ENCODE measurements around the gene NUMA1. TPM values are rescaled to one million over a fixed set of nuclear protein-coding genes. Genes with fewer than 3 reads are reported as not detected.

NUMA1 gene
- total RNA-seq, 2 experiments from 2014 or later, result 154 to 167 TPM

DNA sequence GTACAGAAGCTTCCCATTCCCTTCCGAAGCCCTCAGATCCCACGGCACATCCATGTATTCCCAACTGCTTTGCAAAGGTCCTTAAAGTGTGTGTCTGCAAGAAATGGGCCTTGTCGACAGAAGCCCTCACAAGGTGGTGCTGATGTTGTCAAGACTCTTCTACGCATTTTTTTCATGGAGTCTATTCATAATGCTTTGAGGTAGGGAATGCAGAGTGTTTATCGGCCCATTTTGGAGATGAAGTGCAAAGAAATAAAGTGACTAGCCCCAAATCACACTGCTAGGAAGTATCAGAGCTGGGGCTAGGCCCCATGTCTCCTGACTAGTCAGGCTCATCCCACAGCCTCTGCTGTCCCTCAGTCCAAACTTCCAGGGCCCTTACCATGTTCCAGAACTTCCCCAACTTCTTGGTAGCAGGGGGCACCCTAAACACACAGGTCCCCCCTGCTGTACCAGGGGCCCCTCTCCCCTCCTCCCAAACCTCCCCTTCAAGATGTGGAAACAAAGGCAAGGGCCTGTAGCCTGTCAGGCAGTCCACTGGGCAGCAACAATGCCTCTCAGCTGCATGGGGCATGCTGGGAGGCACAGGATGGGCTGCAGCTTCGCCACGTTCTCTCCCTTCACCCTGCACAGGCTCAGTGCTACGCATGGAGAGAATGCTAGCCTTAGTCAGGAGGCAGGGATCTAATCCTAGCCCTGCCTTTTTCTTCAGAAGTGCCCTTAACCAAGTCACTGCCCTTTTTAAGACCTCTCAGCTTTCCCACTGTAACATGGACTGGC is 73.8 kb downstream of the NUMA1 start:
- H3K36me3 Mint-ChIP-seq (ENCODE audit: low read depth), result peaks cover 52% of the 10 kb centered on the region
- peak overlapping the region; percentile 11 for H3K27ac Mint-ChIP-seq
- no peaks in the 10 kb centered on the region for H3K9me3 Mint-ChIP-seq (ENCODE audit: low read depth)
- CTCF ChIA-PET, result interaction anchor here (0.7 to 1.1 kb wide), 3 partner anchors 18 to 85 kb away, joined by 3 read pairs; no protein-coding TSS in a partner anchor
- H3K27me3 Mint-ChIP-seq, result no peaks in the 10 kb centered on the region
- no peak for DNase-seq
- H3K4me1 Mint-ChIP-seq, result no peaks in the 10 kb centered on the region
- no peak overlapping the region for H3K4me3 Mint-ChIP-seq
- intact Hi-C loops (cut with DNase I, micrococcal nuclease), result no loop called here
- no peak for ATAC-seq
- POLR2A ChIA-PET, result no interaction called here

DNA sequence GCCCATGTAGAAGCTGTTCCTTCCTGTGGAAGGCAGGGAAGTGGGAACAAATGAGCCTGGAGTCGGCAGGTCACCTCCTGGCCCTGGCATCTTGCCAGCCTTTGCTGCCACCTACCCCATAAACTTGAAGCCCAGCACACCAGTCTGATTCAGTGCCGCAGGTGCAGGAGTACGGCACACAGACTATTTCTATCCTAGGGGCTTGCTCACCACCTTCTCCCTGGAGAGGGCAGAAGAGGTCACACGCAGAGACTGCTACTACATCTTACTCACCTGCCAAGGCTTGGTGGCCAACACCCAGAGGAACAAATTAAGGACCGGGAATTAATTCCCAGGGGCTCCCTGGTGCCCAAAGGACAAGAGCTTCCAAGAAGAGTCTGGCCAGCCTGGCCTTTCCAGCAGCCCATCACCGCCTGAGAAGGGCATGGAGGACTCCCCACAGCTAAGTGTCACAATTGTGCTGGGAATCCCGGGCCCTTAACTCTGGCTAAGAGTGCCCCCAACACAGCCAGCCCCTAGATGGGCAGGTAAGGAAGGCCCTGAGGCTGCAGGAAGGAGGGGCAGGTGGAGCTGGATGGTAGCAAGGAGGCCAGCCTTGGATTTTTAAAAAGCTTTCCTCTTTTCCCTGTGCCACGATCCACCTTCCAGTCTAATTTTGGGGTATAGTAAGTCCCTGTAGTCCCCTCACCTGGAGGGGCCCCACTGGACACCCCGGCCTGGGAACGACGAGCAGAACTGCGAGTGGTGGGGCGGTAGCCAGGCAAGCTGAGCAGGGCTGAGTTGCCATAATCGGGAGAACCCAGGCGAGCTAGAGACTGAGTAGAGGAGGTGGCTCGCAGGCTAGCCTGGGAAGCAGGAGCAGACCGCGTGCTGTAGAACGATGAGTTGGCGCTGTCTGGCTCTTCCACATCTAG is 74.7 kb downstream of the NUMA1 start:
- no peak for ATAC-seq
- no peak overlapping the region for H3K27ac Mint-ChIP-seq
- intact Hi-C loops (cut with DNase I, micrococcal nuclease), result no loop called here
- no peaks in the 10 kb centered on the region for H3K4me1 Mint-ChIP-seq
- ChIA-PET CTCF (interaction anchor here (0.6 to 1.1 kb wide), 4 partner anchors 17 to 86 kb away, joined by 3 read pairs; no protein-coding TSS in a partner anchor), POLR2A (no interaction called here)
- no peaks in the 10 kb centered on the region for H3K27me3 Mint-ChIP-seq
- H3K36me3 Mint-ChIP-seq (ENCODE audit: low read depth), result peaks cover 51% of the 10 kb centered on the region
- no peak for DNase-seq
- H3K9me3 Mint-ChIP-seq (ENCODE audit: low read depth), result no peaks in the 10 kb centered on the region
- no peak overlapping the region for H3K4me3 Mint-ChIP-seq

DNA sequence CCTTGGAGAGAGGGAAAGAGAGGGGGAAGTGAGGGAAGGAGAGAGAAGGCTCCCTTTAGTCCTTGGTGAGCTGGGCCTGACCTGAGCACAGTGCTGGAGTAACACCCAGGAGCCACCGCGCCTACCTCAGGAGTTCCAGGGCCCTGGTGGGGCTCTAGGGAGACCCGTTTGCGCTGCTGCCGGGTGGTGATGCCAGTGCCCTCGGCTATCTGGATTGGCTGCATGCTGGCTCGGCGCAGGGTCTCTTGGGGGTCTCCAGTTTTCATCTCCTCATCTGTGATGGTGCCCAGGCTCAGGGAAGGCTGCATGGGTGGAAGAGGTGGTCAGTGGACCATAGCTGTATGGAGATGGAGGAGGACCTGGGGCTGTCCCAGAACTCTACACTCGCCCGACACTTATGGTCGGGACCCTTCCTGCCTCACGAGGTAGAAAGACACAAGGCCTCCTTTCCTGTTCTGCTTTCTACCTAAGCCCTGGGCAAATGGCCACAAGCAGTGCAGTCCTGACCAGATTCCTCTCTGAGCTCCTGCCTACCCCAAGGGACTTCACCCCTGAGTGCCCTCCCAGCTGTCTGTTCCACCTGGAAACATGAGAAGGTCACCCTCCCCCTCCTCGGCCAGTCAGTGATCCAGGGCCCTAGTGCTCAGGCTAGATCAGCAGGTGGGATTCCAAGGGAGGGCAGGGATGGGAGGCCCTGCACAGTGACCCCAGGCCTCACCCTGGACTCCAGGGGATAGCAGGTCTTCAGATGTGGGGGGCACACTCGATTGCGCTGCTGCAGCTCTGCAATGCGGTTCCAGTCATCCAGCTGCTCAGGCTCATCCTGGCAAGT is 75.6 kb downstream of the NUMA1 start:
- Mint-ChIP-seq H3K36me3 (ENCODE audit: low read depth) (peaks cover 48% of the 10 kb centered on the region), H3K27ac (no peak overlapping the region), H3K4me3 (no peak overlapping the region), H3K9me3 (ENCODE audit: low read depth) (no peaks in the 10 kb centered on the region), H3K27me3 (no peaks in the 10 kb centered on the region), H3K4me1 (peaks cover 2% of the 10 kb centered on the region)
- intact Hi-C loops (cut with DNase I, micrococcal nuclease), result no loop called here
- CTCF ChIA-PET, result interaction anchor here (0.6 to 0.8 kb wide), 3 partner anchors 28 to 136 kb away, joined by 3 to 4 read pairs (median 3); no protein-coding TSS in a partner anchor
- POLR2A ChIA-PET, result no interaction called here
- DNase-seq (no peak), ATAC-seq (no peak)

DNA sequence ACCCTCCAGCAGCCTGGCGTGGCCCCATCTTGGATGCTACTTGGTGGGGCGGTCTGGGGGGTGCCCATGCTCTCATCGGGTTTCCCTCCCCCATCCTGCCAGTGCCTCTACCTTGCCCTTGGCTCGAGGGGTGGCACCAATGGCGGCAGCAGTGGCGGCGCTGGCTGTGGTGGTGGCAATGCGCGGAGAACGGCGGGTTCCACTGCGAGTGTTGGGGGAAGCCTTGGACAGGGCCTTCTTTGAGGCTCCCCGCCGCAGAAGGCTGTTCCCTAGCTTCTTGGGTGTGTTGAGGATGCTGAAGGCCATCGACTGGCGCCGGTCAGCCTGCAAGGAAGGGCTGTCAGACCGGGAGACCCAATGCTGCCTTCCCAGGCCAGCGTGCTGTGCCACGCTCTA is 76.6 kb downstream of the NUMA1 start:
- ChIA-PET POLR2A (interaction anchor here (0.9 kb wide), 1 partner anchor 12 kb away, joined by 4 read pairs; no protein-coding TSS in a partner anchor), CTCF (interaction anchor here (0.6 kb wide), 1 partner anchor 115 kb away, joined by 3 read pairs; no protein-coding TSS in a partner anchor)
- Mint-ChIP-seq H3K27ac (no peak overlapping the region), H3K4me3 (no peak overlapping the region), H3K27me3 (no peaks in the 10 kb centered on the region), H3K9me3 (ENCODE audit: low read depth) (no peaks in the 10 kb centered on the region), H3K36me3 (ENCODE audit: low read depth) (peaks cover 48% of the 10 kb centered on the region), H3K4me1 (peaks cover 12% of the 10 kb centered on the region)
- DNase-seq, result no peak
- no peak for ATAC-seq
- intact Hi-C loops (cut with DNase I, micrococcal nuclease), result no loop called here

DNA sequence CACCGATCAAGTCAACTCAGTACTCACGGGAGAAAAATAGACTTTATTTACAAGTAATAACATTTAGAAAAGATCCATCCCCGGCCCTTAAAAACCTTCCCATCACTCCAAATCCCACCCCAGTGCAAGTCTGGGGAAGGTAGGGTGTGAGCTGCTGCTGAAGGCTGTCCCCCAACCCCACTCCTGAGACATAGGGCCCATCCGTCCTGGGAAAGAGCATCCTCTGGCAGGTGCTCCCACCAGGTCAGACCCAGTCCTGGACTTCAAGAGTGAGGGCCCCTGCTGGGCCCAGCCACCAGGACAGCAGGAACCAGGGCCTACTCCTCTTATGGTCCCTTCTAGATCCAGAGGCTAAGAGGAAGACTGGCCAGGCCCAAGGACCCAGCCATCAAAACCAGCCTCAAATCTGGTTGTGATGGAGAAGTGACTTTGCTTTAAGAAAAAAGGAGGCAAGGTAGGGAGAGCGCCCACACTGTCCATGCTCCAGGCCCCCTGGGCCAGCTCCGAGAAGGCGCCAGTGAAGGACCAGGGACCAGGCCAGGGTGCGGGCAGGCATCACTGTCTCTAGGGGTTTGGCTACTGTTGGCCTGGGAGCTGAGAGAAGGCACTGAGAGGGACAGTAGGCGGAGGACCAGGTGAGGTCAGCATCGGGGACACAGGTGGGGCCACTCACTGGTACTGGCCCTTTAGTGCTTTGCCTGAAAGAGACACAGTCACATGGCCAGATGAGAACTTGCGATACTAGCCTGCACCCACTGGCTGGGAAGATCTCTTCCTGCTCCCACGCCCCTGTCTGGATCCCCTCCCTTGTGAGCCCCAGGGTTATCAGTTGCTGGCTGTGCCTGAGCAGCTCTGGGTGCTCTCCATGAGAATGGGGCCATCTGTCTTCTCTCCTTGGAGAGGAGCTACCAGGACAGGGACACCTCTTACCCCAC is 77.2 kb downstream of the NUMA1 start:
- H3K4me1 Mint-ChIP-seq, result peaks cover 18% of the 10 kb centered on the region
- ChIA-PET CTCF (interaction anchor here (0.6 kb wide), 1 partner anchor 115 kb away, joined by 3 read pairs; no protein-coding TSS in a partner anchor), POLR2A (interaction anchor here (0.9 kb wide), 1 partner anchor 13 kb away, joined by 4 read pairs; no protein-coding TSS in a partner anchor)
- DNase-seq (no peak), ATAC-seq (no peak)
- no peaks in the 10 kb centered on the region for H3K9me3 Mint-ChIP-seq (ENCODE audit: low read depth)
- H3K4me3 Mint-ChIP-seq, result no peak overlapping the region
- H3K27me3 Mint-ChIP-seq, result no peaks in the 10 kb centered on the region
- intact Hi-C loops (cut with DNase I, micrococcal nuclease), result no loop called here
- H3K27ac Mint-ChIP-seq, result no peak overlapping the region
- H3K36me3 Mint-ChIP-seq (ENCODE audit: low read depth), result peaks cover 42% of the 10 kb centered on the region

DNA sequence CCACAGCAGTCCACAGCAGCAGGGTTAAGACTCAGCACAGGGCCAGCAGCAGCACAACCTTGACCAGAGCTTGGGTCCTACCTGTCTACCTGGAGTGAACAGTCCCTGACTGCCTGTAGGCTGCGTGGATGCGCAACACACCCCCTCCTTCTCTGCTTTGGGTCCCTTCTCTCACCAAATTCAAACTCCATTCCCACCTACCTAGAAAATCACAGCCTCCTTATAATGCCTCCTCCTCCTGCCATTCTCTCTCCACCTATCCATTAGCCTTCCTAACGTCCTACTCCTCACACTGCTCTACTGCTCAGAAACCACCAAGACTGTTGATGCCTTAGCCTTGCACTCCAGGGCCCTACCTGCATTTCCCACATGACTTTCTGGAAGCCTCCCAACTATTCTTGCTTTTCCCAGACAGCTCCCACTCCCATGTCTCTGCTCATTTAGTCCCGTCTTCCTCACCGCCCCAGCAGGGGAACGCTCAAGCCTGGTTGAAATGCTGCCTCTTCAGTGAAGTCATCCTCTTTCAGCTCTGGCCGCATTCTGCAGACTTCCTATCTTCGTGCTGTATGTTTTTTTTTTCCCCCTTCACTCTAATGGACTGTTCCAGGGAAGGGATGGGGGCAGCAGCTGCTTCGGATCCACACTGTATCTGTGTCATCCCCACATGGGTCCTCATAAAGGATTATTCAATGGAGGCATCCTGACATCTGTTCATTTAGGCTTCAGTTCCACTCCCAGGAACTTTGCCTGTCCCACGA is 78.3 kb downstream of the NUMA1 start:
- Mint-ChIP-seq H3K9me3 (ENCODE audit: low read depth) (no peaks in the 10 kb centered on the region), H3K36me3 (ENCODE audit: low read depth) (peaks cover 32% of the 10 kb centered on the region), H3K4me3 (no peak overlapping the region), H3K27me3 (no peaks in the 10 kb centered on the region), H3K4me1 (peaks cover 20% of the 10 kb centered on the region), H3K27ac (peak overlapping the region; percentile 4)
- intact Hi-C loops (cut with DNase I, micrococcal nuclease), result no loop called here
- no peak for ATAC-seq
- CTCF ChIA-PET, result interaction anchor here (0.8 kb wide), 1 partner anchor 25 kb away, joined by 3 read pairs; no protein-coding TSS in a partner anchor
- POLR2A ChIA-PET, result interaction anchor here (0.7 kb wide), 1 partner anchor 70 kb away, joined by 4 read pairs; no protein-coding TSS in a partner anchor
- DNase-seq, result no peak

DNA sequence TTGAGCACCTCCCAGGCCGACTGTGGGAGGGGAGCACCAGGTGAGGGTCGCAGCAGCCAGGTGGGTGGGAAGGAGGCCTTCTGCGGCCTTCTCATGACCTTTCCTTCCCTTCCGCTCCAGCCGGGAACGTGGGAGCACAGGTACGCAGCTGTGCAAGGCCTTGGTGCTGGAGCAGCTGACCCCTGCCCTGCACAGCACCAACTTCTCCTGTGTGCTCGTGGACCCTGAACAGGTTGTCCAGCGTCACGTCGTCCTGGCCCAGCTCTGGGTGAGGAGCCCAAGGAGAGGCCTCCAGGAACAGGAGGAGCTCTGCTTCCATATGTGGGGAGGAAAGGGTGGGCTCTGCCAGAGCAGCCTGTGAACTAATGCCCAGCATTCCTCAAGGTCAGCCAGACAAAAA is 79.1 kb downstream of the NUMA1 start:
- ATAC-seq (no peak), DNase-seq (no peak)
- intact Hi-C loops (cut with DNase I, micrococcal nuclease), result no loop called here
- Mint-ChIP-seq H3K9me3 (ENCODE audit: low read depth) (no peaks in the 10 kb centered on the region), H3K27me3 (no peaks in the 10 kb centered on the region), H3K27ac (no peak overlapping the region), H3K36me3 (ENCODE audit: low read depth) (peaks cover 30% of the 10 kb centered on the region), H3K4me3 (no peak overlapping the region), H3K4me1 (peaks cover 20% of the 10 kb centered on the region)
- POLR2A ChIA-PET, result interaction anchor here (0.5 kb wide), 1 partner anchor 75 kb away, joined by 5 read pairs; no protein-coding TSS in a partner anchor
- CTCF ChIA-PET, result interaction anchor here (0.6 to 0.8 kb wide), 2 partner anchors 24 to 68 kb away, joined by 3 to 4 read pairs; no protein-coding TSS in a partner anchor

DNA sequence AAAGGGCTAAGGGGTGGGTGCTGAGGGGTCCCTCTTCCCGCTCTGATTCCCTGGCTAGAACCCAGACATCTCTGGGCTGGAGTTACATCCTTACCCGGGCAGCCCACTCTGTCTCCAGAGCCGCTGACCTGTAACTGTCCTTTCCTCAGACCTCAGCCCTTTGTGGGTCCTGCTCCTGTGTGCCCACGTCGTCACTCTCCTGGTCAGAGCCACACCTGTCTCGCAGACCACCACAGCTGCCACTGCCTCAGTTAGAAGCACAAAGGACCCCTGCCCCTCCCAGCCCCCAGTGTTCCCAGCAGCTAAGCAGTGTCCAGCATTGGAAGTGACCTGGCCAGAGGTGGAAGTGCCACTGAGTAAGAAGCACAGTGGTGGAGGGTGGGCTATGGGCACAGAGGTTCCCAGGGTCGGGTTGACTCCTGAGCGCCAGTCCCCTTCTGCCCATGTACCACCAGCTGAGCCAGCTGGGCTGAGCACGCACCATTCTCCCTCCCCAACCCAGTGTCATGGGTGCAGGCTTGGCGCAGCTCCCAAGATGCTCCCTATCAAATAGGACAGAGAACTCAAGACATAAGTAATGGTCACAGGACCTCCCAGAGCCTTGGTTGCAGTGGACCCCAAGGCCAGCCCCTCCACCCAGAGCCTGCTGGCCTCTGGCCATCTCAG is 80.0 kb downstream of the NUMA1 start:
- ATAC-seq, result no peak
- Mint-ChIP-seq H3K36me3 (ENCODE audit: low read depth) (peaks cover 24% of the 10 kb centered on the region), H3K27ac (no peak overlapping the region), H3K4me3 (no peak overlapping the region), H3K27me3 (no peaks in the 10 kb centered on the region), H3K9me3 (ENCODE audit: low read depth) (no peaks in the 10 kb centered on the region), H3K4me1 (peaks cover 20% of the 10 kb centered on the region)
- no peak for DNase-seq
- ChIA-PET CTCF (interaction anchor here (0.6 to 2.0 kb wide), 7 partner anchors 10 to 471 kb away, joined by 3 to 7 read pairs (median 4); no protein-coding TSS in a partner anchor), POLR2A (no interaction called here)
- intact Hi-C loops (cut with DNase I, micrococcal nuclease), result no loop called here

DNA sequence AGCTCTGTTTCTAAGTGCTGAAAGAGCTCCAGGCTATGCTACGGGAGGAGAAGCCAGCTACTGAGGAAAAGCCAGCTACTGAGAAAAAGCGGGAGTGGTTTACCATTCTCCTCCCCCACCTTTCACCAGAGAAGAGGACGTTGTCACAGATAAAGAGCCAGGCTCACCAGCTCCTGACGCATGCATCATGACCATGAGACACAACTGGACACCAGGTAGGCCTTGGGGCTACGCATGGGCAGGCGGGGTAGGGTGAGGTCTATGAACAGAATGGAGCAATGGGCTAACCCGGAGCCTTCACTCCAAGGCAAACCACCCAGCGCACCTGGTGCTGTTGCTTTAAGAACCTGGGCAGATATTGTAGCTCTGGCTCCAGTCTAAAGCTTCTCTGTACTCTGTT is 80.5 kb downstream of the NUMA1 start:
- peaks cover 24% of the 10 kb centered on the region for H3K36me3 Mint-ChIP-seq (ENCODE audit: low read depth)
- no peak for ATAC-seq

More for the DNA sequence above, 80.5 kb downstream of the NUMA1 start:
- Mint-ChIP-seq H3K27me3 (no peaks in the 10 kb centered on the region), H3K9me3 (ENCODE audit: low read depth) (no peaks in the 10 kb centered on the region), H3K4me3 (no peak overlapping the region), H3K27ac (peak overlapping the region; percentile 90), H3K4me1 (peaks cover 20% of the 10 kb centered on the region)
- ChIA-PET CTCF (interaction anchor here (1.1 to 2.0 kb wide), 6 partner anchors 10 to 471 kb away, joined by 3 to 7 read pairs (median 4); no protein-coding TSS in a partner anchor), POLR2A (interaction anchor here (0.6 kb wide), 1 partner anchor 34 kb away, joined by 3 read pairs; no protein-coding TSS in a partner anchor)
- intact Hi-C loops (cut with DNase I, micrococcal nuclease), result no loop called here
- no peak for DNase-seq
